Activated naive CD4-positive, alpha-beta T cell treated with anti-CD3 and anti-CD28 coated beads, Interleukin-2, amount 50 U/mL, for 16 hours (primary cell): ENCODE data around the gene INSR.
A peak's percentile ranks its signal among the peaks of the same experiment; 100 is the strongest.

Source experiments
- DNase-seq: peaks from one replicate; pipeline ENCODE4 v3.0.0-alpha.2; 2020

The INSR gene

DNA sequence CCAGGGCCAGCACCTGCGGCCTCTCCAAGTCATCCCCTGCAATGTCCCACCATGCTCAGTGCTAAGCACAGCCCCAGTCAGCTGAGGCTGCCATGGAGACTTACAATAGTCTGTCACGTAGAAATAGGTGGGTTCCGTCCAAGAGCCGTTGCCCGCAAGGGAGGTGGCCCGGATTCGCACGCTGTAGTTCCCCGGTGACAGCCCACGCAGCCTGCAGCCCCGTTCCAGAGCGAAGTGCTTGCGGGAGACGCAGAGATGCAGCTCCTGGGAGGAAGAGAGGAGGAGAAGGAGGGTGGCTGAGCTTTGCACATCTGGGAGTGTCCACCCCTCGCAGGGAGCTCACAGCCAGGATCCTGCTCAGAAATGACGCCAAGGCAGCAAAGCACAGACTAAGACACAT, 162.2 kb downstream of the INSR start:
- no peak for DNase-seq

GRCh38 chr19:7130043-7130442, 164.2 kb downstream of the INSR start:
- no peak for DNase-seq

DNA sequence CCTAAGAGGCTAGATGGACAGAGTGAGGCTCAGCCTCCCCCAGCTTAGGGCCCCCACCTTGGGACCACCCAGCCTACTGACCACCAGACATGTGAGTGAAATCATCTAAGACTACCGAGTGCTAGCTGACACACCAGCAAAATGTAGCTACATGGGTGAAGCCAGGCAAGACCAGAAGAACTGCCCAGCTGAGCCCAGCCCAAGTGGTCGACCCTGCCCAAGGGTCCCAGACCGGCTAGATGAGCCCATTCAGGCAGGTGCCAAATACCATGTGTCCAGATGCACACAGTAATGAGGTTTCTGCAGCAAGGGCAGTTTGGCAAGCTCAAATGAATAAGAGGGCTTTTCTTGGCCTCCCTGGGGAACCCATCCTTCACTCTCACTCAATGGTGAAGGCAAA, 168.1 kb downstream of the INSR start:
- DNase-seq = no peak

GRCh38 chr19:7125221-7125620, 169.0 kb downstream of the INSR start:
- no peak for DNase-seq

- no peak for DNase-seq
These were observed 169.4 kb downstream of the INSR start for GRCh38 chr19:7124782-7125181.

- no peak for DNase-seq
These were observed 171.5 kb downstream of the INSR start for GRCh38 chr19:7122701-7123100.

- no peak for DNase-seq
These were observed 173.7 kb downstream of the INSR start for GRCh38 chr19:7120499-7120898.

DNA sequence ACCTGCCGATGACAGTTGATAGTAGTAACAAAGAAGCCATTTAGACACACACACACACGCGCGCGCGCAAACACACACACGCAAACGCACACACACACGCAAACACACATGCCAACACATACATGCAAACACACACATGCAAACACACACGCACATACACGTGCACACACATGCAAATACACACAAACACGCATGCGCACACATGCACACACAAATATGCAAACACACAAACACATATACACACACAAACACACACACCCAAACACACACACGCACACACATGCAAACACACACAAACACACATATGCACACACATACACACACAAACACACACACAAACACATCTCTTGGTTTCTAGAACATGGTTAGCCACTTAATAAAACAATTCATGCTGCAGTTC, 174.6 kb downstream of the INSR start:
- DNase-seq = no peak

DNA sequence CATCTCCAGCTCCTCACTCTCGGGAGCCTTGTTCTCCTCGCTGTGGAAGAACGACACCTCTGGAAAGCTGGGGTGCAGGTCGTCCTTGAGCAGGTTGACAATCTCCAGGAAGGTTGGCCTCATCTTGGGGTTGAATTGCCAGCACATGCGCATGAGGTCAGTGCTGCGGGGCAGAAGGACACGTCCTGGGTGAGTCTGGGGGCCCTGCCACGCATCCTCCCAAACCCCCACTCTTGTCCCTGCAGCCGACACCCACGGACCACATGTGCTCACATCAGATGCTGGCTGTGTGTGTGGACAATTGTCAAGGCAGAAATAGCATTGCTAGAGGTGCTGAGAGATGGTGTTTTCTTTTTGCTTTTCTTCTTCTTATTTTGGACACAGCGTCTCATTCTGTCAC, 177.0 kb downstream of the INSR start:
- DNase-seq = no peak

DNA sequence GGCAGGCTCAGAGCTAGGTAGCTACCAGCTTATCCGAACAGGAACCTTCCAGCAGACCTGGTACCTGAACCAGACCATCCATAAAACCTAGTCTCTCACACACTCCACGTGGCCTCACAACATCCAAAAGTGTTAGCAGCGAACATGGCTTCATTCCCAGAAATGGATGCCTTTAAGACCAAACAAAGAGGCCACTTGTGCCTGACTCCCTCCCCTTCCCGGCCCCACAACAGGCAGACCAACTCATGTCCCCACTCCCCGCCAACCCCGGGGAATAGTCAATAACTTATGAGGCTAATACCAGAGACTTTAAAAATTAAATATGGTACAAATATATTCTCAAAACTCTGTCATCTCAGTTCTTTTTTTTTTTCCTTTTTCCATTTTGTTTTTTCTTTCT, 178.5 kb downstream of the INSR start:
- no peak for DNase-seq

DNA sequence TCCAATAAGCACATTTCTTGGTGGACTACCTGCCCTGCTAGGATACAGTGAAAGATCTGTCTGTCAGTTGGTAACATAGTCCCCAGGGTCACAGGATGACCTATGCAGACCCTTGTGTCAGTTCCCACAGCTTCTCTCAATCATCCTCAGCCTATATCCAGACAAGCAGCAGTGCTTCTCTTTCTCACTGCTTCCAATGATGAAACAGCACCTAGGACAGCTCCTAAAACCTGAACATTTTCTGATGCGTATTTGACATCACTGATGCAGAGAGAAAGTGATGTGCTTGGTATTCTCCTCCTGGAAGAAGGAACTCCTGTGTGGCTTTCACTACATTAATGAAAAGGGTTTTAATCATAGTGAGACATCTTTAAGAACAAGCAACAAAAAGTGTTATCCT, 181.0 kb downstream of the INSR start:
- DNase-seq = no peak

DNA sequence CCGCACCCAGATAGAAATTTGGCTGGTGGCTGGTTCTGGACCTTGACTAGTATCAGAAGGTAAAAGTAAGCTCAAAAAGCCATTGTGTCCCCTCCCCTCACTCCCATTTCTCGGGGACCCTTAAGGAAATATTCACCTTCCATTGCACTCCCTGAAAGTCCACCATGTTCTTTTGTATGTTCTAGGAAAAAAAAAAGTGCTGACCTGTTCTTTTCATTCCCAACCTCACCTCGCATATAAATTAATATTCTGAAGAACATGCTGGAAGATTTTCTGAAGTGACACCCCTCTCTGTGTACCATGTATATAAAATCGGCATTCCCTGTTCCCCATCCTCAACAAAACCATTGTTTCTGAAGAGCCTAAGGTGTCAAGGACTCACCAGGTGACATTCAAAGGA, 181.5 kb downstream of the INSR start:
- DNase-seq = no peak

- no peak for DNase-seq
These were observed 184.4 kb downstream of the INSR start for GRCh38 chr19:7109678-7110289.

DNA sequence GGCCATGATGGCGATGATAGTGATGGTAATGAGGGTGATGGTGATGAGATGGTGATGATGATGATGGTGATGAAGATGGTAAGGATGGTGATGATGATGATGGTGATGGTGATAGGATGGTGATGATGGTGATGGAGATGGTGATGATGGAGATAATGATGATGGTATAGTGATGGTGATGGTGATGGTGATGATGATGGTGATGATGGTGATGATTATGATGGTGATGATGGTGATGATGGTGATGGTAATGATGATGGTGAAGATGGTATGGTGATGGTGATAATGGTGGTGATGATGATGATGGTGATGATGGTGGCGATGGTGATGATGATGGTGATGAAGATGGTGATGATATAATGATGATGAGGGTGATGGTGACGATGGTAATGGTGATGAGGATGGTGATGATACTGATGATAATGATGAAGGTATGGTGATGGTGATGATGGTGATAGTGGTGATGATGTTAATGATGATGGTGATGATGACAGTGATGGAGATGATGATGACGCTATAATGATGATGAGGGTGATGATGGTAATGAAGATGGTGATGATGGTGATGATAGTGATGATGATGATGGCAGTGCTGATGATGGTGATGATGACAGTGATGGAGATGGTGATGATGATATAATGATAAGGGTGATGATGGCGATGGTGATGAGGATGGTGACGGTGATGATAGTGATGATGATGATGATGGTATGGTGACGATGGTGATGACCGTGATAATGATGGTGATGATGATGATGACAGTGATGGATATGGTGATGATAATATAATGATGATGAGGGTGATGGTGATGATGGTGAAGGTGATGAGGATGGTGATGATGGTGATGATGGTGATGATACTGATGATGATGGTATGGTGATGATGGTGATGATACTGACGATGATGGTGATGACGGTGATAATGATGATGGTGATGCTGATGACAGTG, 187.2 kb downstream of the INSR start:
- DNase-seq = no peak

DNA sequence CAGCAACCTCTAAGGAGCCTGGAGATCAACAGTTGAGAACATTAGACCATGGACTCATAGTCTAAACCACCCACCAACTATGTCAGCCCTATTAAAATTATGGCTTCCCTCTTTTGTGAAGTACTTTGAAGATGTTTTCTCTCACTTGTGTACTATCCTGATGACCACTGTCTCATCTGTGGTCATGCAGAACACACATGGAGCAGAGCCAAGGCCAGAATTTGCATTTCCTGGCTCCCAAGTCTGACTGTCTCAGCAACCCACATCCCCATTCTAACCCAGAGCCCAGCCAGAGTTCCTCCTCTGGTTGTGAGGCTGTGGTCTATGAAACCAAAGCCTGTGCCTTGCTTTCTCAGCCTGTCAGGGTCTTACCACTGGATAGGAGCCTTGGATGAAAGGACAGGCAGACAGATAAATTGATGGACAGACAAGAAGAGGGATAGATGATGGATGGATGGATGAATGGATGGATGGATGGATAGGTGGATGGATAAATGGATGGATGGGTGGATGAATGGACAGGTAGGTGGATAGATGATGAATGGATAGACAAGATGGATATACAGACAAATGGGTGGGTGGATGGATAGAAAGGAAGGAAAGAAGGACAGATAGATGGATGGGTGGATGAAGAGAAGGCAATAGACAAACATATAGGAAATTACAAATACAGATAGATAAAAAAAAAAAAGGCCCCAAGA, 189.3 kb downstream of the INSR start:
- DNase-seq = no peak

DNA sequence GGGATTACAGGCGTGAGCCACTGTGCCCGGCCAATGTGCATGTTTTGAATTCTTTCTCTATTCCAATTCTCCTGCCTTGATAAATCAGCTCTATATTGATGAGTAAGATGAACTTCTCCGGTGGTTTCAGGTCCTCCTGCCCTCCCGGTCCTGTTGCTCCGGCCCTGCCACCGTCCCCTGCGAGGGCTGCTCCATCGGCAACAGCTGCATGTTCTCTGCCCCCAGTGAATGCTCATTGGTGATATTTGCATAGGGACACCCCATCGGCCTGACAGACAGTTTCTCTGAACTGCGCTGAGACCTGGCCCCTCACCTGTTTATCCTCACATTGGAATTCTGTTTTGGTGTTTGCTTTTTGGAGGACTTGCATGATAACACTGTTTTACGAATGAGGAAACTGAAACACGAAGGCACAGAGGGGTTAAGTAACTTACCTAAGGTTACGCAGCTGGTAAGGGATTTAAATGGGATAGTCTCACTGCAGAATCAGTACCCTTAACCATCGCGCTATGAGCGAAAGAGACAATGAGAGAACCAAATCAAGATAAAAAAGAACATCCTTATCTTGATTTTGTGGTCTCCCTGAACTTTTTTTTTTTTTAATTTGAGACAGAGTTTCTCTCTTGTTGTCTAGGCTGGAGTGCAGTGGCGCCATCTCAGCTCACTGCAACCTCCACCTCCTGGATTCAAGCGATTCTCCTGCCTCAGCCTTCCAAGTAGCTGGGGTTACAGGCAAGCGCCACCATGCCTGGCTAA, 192.5 kb downstream of the INSR start:
- DNase-seq = no peak

- no peak for DNase-seq
These were observed 194.7 kb downstream of the INSR start for GRCh38 chr19:7099597-7099921.

DNA sequence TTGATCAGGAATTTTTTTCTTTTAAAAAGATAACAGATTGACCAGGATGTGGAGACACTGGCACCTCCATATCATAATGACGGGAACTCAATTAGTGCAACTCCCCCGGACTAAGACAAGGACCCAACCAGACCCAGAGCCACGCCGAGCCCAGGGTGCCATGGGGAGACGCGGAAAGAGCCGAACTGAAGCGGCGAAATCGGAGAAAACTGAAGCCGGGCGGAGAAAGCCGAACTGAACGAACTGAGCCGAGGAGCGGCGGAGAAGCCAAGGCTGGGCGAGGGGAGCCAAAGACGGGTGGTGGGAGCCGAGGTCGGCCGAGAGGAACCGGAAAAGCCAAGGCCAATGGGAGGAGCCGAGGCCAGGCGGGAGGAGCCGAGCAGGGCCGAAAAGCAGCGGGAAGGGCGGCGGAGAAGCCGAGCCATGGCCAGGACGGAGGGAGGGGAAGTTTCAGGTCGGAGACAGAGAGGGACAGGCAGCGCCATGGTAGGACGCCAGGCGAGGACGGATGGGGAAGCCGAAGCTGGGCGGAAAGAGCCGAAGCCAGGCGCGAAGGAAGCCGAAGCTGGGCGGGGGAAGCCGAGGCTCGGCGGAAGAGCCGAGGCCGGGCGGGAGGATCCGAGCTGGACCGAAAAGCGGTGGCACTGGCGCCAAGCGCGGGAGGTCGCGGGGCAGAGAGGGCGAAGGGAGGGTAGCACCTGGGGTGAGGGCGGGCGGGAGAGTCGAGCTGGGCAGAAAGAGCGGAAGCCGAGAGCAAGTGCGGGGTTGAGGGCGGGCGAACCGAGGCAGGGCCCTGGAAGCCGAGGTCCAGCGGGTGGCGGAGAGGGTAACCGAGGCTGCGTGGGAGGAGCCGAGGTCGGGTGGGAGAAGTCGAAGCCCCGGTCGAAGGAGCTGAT, 195.3 kb downstream of the INSR start:
- peak; percentile 90 for DNase-seq

DNA sequence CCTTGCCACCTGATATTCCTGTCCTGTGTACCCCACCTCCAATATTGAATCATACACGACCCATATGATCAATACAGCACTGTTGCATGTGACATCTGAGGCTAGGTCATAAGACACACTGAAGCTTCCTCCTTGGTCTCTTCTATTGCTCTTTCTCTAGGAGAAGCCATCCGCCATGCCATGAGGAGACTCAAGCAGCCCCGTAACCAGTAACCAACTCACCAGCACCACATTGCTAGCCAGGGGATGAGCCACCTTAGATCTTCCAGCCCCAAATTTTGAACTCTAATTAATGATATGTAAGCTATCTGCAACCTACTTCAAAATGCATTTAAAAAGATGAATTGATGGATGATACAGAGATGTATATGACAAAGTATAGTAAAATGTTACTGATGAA, 196.1 kb downstream of the INSR start:
- peak; percentile 23 for DNase-seq

DNA sequence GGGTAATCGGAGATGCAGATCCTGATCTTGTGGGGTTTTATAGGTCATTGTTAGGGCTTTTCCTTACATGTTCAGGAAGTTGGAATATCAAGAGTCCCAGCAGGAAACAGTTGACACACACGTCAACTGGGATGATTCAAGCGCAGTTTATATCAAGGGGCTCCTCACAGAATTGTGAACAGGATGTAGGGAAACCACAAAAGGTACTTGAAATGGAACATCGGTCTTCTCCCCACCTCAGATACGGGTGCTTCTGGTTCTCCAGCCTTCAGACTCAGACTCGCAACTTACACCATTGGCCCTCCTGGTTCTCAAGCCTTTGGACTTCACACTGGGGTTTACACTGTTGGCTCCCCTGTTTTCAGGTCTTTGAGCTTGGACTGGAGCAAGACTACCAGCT, 205.2 kb downstream of the INSR start:
- no peak for DNase-seq

DNA sequence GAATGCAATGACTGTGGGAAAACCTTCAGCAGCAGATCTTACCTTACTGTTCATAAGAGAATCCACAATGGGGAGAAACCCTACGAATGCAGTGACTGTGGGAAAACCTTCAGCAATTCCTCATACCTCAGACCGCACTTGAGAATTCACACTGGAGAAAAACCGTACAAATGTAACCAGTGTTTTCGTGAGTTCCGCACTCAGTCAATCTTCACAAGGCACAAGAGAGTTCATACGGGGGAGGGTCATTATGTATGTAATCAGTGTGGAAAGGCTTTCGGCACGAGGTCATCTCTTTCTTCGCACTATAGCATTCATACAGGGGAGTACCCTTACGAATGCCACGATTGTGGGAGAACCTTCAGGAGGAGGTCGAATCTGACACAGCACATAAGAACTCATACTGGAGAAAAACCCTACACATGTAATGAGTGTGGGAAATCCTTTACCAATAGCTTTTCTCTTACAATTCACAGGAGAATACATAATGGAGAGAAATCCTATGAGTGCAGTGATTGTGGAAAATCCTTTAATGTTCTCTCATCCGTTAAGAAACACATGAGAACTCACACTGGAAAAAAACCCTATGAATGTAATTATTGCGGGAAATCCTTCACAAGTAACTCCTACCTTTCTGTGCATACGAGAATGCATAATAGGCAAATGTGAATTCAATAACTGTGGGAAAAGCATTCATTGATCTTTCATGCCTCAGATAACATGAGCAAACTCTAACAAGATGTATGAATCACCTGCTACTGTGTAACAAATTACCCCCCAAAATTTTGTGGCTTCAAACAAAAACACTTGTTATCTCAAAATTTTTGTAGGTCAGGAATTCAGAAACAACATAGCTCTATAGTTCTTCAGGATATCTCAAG, 210.9 kb downstream of the INSR start:
- no peak for DNase-seq
